Activated CD4-positive, alpha-beta T cell treated with anti-CD3 and anti-CD28 coated beads, Interleukin-2, amount 50 U/mL, for 24 hours (primary cell): Measurements from ENCODE around the gene RPL10A.

Experiments used
- DNase-seq, 2 donors: peaks; one replicate each; pipeline ENCODE4 v3.0.0-alpha.2; 2020; ENCODE audit warnings: low read depth in 1 of 2, low spot score in 1 of 2

Gene RPL10A

DNA sequence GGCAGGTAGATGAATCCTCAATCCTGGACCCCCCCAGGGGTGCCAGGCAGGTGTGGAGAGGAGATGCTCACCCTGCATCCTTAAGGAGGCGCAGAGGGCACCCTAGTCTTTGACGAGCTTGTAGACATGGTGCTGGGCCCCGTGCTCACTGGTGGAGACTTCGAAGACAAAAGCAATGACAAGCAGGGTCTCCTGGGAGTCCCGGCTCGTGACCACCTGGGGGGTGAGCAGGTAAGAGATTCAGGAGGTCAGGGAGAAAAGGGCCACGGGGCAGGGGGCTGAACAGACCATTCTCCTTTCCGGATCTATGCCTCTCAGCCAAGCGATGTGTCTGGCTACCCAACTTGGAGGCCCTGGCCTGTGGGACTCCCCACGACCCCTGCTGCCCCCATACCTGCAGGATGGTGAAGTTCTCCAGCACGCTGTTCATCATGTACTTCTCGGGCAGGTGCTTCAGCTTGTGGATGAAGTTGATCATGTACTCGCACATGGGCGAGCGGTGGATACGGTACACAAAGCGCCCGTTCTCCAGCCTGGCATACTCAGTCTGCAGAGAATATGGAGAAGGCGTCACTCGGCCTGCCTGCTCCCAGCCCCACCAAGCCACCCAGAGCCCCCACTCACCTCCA, 6.9 kb downstream of the RPL10A start:
- DNase-seq, result no peak

DNA sequence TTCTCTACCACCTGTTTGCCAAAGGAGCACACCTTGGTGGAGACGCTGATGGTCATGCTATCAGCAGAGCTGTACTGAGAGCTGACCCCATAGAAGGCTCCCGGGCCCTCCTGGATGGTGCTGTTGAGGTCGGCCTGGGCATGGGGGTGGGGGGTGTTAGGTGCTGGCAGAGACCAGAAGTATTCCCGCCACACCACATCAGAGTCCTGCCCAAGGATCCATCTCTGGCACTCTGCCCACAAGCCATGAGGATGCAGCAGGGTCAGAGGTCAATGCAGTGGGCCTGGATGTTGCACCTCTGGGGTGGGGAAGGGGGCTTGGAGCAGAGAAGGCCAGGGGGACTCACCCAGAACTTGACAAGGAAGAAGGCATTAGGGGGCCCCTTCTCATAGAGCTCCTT, 7.4 kb downstream of the RPL10A start:
- no peak for DNase-seq

DNA sequence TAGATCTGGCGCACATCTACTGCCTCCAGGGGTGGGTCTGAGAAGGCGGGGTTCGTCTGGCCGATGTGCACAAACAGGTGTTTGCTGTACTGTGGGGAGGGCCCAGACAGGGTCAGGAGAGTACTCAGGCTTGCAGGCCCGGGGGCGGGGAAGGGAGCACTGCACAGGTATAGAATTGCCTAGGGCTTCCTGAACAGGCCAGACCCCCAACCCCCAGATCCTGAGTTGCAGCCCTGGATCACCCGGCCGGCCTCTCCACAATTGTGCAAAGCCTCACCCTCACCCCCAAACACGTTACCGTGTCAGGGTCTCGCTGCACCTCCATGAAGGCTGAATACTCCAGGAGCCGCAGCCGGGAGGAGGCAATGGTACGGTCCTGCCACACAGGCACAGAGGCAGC, 7.8 kb downstream of the RPL10A start:
- no peak for DNase-seq

DNA sequence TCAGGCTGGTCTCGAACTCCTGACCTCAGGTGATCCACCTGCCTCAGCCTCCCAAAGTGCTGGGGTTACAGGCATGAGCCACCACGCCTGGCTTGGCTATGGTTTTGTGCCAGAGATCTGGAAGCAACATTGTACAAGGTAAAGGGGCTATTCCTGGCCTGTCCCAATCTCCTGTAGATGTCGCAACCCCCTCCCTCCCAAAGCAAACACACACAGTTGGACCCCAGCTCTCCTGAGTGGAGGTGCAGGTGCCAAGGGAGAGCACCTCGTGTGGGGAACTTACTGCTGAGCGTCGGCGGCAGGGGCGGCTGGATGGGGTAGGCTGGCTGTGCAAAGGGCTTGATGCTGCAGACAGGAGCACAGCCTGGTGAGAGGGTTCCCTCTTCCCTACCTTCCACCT, 8.8 kb downstream of the RPL10A start:
- DNase-seq, result no peak

DNA sequence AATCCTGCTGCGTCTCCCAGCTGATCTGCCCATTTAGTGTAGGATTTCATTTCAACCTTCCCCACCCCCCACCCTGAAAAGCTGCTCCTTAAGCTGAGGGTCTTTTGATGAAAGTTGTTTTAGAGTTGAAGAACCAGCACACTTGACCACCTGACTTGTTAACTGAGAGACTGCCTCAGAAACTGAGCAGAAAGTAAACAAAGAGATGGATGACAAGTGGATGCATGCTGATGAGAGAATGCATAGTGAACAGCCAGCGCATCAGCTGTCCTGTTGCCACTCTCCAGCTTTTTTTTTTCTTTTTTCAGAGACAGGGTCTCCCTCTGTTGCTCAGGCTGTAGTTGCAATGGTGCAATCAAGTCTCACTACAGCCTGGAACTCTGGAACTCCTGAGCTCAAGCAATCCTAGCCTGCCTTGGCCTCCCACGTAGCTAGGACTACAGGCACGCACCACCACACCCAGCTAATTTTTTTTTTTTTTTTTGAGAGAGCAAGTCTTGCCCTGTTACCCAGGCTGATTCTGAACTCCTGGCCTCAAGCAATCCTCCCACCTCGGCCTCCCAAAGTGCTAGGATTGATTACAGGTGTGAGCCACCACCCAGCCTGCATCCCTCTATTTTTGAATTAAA, 9.5 kb downstream of the RPL10A start:
- no peak for DNase-seq

DNA sequence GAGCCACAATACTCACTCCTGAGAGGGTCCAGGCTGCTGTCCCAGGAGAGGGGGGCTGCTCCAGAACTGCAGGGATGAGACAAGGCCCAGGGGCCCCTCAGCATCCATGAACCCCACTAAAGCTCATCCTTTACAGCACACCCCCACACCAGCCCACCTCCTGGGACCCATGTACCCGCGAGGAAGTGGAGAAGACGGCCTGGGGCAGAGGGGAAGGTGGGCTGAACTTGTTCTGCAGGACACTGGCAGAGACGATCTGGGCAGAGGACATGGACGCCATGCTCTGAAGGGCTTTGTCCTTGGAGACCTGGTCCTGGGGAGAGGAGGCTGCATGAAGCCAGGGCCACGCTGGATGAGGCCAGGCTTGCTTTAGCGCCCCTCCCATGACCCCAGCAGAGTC, 10.1 kb downstream of the RPL10A start:
- DNase-seq, result no peak

DNA sequence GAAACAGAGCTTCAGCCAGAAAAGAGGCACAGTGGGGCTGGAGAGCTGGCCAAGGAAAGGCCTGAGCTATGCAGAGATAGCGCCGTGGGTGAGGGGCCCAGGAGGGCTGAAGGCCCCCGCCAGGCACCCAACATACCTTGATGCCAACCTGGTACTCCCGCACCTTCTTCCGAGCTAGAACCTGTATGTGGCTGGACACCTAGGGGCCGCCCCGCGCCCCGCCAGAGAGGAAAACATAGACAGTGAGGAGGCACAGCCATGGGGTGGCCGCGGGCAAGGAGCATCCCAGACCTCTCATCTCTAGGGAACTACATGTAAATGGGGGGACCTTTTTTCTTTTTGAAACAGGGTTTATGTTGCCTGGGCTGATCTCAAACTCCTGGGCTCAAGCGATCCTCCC, 12.0 kb downstream of the RPL10A start:
- no peak for DNase-seq

DNA sequence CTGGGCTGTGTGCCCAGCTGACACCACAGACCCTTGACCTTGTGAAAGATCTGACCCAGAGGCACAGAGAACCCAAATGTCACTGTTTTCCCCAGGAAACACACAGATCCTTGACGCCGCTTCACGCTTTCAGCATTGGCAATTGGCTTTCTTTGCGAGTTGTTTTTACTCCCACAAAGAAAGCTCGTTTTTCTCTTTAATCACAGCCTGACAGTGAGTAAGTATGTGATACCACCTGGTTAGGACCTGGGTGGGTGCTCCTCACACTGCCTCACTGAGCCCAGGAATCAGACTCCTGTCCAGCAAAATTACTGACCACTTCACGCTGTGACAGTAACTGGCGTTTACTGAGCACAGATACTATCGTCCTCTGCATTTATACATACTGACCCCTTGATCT, 13.0 kb downstream of the RPL10A start:
- no peak for DNase-seq

DNA sequence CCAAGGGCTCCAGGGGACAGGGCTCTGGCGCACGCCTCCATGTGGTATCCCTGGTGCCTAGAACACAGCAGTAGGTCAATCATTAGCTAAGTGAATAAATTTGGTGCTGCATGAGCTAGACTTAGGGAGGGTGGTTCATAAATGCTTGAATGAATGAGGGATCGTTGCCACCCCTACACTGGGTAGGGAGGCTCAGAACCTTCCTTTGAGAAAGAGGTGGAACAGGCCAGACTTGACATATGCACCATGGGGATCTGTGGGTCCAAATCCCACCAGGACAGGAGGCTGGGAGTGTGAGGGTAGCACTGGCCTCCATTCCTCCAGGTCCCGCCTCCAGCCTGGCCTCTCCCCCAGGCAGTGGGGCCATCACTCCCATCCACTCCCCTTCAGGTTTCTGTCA, 14.9 kb downstream of the RPL10A start:
- DNase-seq, result no peak

DNA sequence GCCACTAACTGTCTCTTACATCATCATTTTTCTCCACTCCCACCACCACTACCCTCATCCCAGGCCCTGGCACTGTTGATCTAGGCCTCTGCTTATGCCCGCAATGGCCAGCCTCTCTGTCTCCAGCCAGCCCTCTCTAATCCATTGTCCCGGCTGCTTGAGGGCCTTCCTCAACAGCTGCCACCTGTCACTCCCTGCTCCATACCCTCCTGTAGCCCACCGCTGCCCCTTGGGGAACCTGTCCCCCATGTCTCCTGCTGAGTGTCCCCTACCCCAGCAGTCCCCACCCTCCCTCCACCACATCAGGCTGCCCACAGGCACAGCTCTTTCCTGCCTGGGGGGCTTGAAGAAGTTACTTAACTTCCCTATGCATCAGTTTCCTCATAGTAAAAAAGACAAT, 15.3 kb downstream of the RPL10A start:
- DNase-seq, result no peak

DNA sequence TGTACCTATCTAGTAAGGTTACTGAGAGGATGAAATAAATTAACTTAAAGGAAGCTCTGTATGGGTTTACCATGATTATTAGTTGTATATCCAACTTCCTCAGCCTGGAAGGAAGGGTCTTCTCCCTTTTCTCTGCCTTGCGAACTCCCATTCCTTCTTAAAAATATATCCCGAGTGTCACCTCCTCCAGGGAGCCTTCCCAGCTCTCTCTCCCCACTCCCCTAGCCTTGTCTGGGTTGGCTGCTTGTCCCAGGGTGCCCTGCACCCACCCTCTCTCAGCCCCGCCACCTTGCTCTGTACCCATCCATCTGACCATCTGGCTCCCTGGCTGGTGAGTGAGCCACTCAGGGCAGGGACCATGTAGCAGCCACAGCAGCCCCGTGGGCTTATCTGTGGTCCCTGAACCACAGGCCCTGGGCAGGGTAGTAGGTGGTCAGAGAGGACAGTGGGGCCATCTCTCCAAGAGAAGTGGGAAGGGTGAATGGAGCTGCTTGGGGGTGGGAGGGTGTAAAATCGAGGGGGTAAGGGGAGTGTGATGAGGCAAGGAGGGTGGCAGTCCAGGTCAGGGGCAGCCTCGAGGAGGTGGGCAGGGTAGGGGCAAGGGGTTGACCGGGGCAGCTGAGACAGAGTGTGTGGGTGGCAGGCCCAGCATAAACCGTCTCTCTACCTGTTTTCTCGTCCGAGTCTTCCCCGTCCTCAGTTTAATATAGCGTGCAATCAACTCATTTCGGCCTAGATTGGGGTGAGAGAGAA, 15.9 kb downstream of the RPL10A start:
- DNase-seq, result no peak

DNA sequence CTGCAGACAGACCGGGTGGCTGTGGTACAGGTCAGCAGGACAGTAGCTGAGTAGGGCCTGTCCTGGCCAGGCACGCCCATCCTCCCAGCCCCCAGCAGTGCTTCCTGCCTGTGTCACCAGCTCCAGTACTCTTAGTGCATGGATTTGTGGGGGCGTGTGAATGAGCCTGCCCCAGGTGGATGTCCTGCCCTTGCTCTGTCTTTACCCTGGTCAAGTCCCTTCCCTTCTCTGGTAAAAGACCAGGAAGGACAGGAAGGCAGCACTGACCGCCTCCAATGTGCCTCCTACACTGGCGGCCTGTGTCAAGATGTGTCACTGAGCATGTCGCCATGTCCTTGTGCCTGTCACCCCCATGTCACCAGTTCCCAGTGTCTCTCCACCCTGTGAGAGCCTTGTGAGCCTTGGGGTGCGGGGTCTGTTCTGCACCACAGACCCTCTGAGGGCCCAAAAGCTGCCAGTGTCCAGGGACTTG, 16.8 kb downstream of the RPL10A start:
- DNase-seq, result no peak

DNA sequence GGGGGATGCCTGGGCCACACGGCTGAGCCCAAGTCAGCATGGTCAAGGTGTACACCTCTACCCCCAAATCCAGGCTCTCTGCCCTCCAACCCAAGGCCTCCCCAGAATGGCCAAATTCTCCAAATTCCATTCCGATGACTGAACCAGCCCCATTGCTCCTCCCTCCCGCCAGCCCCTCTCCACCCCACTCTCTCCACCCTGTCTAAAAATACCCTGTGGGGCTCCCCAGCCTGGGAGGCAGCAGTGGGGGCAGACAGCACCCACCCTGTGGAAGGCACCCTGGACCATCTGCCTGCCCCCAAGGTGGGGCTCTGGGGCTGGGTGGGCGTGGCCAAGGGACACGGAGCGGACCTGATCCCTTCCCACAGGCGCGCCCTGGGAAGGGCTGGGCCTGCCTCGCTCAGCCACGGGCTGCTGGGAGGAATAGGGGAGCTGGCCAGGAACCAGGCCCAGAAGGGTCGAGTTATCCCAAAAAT, 17.2 kb downstream of the RPL10A start:
- DNase-seq, result no peak

DNA sequence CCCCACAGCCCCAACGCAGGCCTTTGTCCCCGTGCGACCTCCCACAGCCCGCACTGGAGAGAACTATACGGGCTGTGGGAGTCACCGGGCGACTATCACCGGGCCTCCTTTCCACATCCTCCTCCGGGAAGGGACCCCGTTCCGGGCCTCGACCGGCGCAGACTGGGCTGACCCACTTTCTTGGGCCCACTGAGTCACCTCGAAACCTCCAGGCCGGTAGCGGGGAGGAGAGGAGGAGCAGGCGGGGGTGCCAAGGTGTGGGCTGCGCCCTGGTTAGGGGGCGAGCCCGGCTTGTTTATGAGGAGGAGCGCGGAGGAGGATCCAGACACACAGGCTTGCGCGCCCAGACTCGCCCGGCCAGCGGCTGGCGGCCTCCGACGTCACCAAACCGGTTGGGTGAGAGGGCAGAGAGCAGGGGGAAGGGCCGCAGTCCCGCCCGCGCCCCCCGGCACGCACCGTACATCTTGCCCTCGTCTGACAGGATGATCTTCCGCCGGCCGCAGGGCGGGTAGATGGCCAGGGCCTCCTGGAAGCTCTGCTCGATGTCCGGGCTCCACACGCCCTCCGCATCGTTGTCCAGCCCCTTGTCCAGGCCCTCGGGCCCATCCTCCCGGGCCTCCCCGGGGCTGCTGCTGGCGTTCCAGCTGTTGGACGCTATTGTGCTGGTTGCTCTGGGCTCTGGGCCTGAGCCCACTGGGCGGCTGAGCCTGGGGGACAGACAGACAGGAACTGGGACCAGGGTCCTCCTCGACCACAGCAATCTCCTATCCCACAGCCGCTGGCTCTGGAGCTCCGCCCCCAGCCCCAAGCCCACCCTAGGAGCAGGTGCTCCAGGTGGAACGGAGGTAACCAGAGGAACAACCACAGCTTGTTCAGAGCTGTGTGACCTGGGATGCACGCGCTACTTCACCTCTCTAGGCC, 18.1 kb downstream of the RPL10A start:
- DNase-seq, result no peak

DNA sequence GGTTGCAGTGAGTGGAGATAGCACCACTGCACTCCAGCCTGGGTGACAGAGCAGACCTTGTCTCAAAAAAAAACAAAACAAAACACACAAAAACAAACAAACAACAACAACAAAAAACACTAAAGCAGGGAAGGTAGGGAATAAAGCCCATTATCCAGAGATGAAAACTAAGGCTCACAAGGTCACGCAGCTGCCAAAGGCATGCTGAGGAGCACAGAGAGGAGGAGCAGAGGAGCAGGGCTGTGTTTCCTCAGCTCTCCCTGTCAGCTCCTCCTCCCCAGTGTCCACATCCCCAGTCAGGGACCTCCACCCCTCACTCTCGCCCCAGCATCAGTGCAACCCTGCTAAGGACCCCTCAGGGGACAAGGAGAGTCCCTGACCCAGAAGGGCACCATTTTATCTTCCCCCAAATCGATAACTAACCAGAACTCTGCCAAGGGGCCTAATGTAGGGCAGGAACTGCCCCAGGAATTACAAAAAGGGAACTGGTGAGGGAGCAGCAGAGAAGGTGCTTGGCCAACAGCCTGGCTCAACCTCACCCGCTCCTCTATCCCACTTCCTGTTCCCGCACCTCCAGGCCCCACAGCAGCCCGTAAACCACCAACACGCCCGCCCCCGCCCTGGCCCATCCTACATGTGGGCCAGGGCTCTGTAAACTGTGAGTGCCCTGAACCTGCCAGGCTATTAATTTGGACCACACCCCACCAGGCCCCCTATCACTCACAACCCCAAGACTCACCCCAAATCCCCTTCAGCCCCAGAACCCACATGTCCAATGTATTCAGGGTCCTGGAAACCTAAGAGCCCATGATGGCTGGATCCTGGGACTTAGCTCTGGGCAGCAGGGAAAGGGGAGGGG, 19.7 kb downstream of the RPL10A start:
- no peak for DNase-seq

DNA sequence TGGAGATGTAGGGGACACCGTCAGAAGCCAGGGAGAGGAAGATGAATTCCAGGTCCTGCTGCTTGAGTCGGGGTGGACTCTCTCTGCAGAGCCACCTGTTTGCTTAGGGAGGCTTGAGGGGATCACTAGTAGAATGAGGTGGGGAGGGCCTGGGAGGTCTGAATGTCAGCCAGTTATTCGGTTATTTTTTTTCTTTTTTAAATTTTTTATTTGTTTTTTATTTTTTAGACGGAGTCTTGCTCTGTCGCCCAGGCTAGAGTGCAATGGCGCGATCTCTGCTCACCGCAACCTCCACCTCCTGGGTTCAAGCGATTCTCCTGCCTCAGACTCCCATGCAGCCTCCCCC, 20.3 kb downstream of the RPL10A start:
- DNase-seq, result no peak

DNA sequence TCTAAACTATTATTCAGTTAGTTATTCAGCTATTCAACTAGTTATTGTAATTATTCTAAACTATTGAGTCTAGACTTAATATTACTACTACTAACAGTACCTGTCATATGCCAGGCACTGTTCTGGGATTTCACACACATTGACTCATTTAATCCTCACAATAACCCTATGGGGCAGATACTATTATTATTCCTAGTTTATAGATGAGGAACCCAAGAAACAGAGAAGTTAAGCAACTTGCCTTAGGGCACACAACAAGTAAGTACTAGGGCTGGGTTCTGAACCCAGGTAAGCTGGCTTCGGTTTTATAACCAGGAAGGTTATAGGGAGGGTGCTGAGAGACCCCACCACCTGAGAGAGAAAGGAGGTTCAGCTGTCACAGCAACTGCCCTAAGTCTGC, 20.9 kb downstream of the RPL10A start:
- DNase-seq, result no peak

DNA sequence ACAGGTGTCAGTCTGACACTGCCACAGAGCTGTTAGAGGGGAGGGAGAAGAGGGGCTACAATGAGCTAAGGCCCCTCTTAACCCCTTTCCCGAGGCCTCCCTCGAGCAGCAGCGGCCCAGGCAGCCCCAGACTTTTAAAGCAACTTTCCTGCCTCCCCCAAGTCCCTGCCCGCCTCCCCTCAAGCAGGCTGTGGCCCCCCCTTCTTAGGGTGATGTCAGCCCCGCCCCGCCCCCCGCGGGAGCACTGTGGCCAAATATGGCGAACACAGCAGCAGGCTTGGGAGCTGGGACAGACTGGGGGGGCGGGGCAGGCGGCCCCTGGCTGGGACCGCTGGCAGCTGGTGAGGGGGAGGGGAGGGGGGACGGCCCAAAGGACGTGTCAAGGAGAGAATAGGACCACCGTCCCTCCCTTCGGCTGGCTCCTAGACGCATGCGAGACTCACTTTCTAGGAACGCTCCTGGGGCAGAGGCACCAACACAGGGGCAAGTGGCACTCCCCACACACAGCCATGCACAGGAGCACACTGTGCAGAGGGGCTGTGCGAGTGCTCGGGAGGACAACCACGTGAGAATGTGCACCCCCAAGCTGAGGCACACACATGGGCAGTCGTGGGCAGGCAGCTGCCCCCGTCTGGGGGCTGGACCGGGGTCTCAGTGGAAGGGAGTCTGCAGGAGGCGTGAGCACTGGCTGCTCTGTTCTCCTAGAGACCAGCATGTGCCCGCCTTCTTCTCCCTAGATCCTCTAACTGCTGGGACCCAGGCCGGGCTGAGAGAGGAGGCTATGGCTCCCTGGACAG, 22.0 kb downstream of the RPL10A start:
- no peak for DNase-seq

DNA sequence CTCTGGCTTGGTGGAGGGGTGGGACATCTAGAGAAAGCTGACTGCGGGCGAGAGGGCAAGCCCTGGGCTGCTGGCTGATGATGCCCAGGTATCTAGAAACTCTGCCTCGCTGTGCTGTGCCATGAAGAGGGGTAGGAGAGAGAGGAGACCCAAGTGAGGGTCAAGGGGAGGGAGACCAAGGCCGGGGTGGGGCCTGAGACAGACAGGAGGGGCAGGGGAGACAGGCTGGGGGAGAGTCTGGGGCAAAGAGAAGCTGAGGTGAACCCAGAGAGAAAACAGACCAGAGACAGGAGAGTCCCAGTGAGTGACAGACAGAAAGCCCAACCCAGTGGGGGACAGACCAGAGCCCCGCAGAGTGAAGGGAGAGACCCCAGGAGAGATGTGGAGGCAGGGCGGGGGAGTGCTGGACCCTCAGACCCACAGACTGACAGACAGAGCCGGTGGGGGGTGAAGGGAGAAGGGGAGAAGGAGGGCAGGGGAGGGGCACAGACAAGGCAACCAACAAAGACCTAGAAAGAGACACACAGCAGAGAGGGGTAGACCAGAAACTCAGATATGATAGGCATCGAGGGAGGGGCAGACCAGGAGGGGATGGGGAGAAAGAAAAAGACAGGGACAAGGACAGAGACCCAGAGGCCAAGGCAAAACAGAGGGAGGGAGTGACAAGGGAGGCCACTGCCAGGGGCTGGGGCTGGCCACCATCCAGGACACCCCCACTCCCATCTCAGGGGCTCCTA, 22.8 kb downstream of the RPL10A start:
- no peak for DNase-seq
